GM18508 (cell line): Measurements from ENCODE around the gene UGT1A7.
"Not testable (repeated sequence)": the region's sequence is repeated elsewhere in the genome, so short reads cannot be mapped to it uniquely, and the experiment has no call there.

Experiments
- ATAC-seq: cut with Tn5 transposase; IDR thresholded peaks from one replicate; pipeline ENCODE4 v1.9.1; 2021; ENCODE audit warnings: moderate number of reproducible peaks; ENCODE audit not compliant: insufficient read depth, unreplicated experiment

The UGT1A7 gene

GRCh38 chr2:233679196-233679595 lies 2.5 kb upstream of the UGT1A7 start:
- no peak for ATAC-seq

GRCh38 chr2:233680361-233681045 lies 1.2 kb upstream of the UGT1A7 start:
- no peak for ATAC-seq

- no peak for ATAC-seq
Measured at GRCh38 chr2:233684640-233685039, 2.9 kb downstream of the UGT1A7 start.

- ATAC-seq, result no peak
Measured at GRCh38 chr2:233686928-233687327, 5.2 kb downstream of the UGT1A7 start.

GRCh38 chr2:233688341-233688740 lies 6.6 kb downstream of the UGT1A7 start:
- no peak for ATAC-seq

GRCh38 chr2:233689031-233689430 lies 7.3 kb downstream of the UGT1A7 start:
- ATAC-seq, result no peak

- no peak for ATAC-seq
Measured at GRCh38 chr2:233689501-233689900, 7.8 kb downstream of the UGT1A7 start.

- ATAC-seq, result no peak
Measured at GRCh38 chr2:233690444-233690843, 8.7 kb downstream of the UGT1A7 start.

GRCh38 chr2:233691443-233692433 lies 10.0 kb downstream of the UGT1A7 start:
- no peak for ATAC-seq

- ATAC-seq, result no peak
Measured at GRCh38 chr2:233692648-233693047, 10.9 kb downstream of the UGT1A7 start, which contains the start of gene UGT1A6. Gene UGT1A6, plus strand, starts transcription at chr2:233692890. Its CDS starts 115 bp downstream, at chr2:233693005.

- no peak for ATAC-seq
Measured at GRCh38 chr2:233693963-233694362, 12.3 kb downstream of the UGT1A7 start.

GRCh38 chr2:233698740-233699139 lies 17.0 kb downstream of the UGT1A7 start:
- no peak for ATAC-seq

GRCh38 chr2:233699424-233700027 lies 17.8 kb downstream of the UGT1A7 start:
- no peak for ATAC-seq

- no peak for ATAC-seq
Measured at GRCh38 chr2:233700028-233700635, 18.4 kb downstream of the UGT1A7 start.

GRCh38 chr2:233700842-233701241 lies 19.1 kb downstream of the UGT1A7 start:
- not testable (repeated sequence) for ATAC-seq

- no peak for ATAC-seq
Measured at GRCh38 chr2:233702238-233702637, 20.5 kb downstream of the UGT1A7 start.

GRCh38 chr2:233705911-233706506 lies 24.3 kb downstream of the UGT1A7 start:
- no peak for ATAC-seq

GRCh38 chr2:233706720-233707119 lies 25.0 kb downstream of the UGT1A7 start:
- no peak for ATAC-seq

GRCh38 chr2:233707940-233708644 lies 26.4 kb downstream of the UGT1A7 start:
- ATAC-seq, result no peak
